GM21786 (cell line): ENCODE data around the gene ARFGAP2.

Experiments
- ATAC-seq: cut with Tn5 transposase; IDR thresholded peaks from one replicate; pipeline ENCODE4 v1.9.1; 2021; ENCODE audit not compliant: unreplicated experiment

The ARFGAP2 gene

DNA sequence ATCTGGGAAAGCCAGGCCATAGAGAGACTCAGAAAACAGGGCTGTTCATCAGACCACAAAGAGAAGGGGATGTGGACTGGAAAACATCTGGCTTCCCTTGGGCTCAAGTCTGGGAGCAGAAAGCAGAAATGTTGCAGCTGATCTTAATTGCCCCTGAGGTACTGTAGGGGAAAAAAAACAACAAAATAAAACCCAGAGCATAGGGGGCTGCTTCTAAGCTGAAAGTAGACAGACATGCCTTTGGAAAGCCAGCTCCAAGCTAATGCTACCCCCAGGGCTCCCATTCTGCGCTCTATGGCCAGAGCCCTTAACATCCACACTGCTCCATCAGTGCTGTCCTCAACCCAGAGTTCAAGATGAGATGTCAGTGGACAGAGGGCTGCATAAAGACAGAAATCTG lies 11.6 kb upstream of the ARFGAP2 start:
- ATAC-seq = no peak

DNA sequence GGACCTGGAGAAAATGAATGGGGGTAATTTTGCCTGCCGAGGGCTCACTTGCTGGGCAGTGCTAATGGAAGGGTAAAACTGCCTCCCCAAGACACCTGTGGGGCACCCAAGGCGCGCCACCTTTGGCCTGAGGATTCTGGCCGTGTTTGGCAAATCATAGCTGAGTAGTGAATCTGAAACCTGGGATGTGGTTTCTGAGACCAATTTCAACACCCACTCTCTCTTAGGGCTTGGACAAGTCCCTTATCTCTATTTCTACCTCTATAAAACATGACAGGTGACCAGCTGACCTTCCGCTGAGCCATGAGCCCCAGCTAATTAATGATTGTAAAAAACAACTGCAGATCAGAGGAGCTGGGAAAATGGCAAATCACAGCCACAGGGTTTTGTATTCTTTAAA lies 11.0 kb upstream of the ARFGAP2 start:
- no peak for ATAC-seq

DNA sequence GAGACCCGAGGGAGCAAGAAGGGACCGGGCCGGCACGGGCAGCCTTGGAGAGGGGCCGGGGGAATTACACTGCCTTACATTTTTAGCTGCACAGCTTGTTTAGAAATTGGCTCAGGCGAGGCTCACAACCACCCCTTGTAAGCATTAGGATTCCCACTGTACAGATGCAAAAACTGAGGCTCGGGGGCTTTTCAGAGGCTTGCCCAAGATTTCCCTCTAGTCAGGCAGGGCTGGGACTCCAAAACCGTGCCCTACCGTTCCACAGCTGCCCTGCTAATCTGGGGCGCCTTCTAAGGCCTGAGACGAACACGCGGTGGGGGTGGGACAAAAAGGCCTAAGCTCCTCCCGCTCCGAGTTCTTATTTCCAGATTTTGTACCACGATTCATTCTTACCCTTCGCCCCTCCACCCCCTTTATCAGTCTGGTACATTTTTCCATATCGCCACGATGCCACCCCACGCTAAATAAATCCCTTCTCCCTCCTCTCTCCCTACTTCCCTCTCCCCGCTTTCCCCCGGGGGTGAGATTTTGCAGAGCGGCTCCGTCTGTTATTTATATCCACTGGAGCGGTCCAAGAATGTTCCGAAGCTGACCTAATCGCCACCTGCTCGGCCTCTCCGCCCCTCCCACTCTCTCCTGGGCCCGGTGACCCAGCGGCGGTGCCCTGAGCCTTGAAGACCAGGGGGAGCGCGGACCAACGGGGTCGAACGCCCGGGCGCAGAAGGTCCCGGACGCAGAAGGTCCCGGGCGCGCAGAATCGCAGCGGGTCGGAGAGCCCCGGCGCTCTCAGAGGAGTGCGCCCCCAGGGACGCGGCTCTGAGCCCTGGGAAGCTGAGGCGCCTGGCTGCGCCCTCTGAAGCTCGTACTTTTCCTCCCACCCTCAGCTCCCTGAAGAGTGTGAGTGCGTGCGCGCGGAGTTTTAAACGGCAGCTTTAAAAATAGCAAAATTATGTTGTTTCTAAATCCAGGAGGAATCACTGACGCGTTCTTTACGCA lies 10.3 kb upstream of the ARFGAP2 start:
- no peak for ATAC-seq

DNA sequence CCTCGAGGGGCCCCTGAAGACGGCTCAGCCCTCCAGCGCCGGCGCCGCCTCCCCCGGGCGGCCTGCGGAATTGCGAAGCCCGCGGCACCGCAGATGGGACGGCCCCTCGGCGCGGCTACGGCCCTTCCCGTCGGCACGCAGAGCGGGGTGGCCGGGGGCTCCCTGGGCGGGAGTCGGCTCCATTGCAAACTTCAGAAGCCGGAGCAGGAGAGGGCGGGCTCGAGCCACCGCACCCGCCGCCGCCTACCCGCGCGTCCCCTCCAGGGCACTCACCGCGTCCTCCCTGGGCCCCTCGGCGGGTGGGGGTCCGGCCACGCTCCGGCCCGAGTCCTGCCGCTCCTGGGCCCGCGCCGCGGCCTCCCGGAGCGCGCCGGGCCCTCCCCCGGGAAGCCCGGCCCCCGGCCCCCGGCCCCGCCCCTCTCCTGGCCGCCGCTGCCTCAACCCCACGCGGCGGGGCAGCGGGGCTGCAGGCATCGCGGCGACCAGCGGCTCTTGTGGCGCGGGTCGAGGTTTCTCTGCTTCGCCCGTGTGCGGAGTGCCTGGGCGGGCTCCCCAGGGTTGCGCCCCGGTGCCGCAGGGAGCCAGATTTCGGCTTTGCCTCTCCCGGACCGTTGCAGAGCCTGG lies 9.5 kb upstream of the ARFGAP2 start, which contains the start of gene PACSIN3:
Gene PACSIN3 (minus strand): TSS at position 359 of the 624 bp plus-strand sequence. CDS start 3,707 bp downstream, outside the sequence.
- ATAC-seq = no peak

DNA sequence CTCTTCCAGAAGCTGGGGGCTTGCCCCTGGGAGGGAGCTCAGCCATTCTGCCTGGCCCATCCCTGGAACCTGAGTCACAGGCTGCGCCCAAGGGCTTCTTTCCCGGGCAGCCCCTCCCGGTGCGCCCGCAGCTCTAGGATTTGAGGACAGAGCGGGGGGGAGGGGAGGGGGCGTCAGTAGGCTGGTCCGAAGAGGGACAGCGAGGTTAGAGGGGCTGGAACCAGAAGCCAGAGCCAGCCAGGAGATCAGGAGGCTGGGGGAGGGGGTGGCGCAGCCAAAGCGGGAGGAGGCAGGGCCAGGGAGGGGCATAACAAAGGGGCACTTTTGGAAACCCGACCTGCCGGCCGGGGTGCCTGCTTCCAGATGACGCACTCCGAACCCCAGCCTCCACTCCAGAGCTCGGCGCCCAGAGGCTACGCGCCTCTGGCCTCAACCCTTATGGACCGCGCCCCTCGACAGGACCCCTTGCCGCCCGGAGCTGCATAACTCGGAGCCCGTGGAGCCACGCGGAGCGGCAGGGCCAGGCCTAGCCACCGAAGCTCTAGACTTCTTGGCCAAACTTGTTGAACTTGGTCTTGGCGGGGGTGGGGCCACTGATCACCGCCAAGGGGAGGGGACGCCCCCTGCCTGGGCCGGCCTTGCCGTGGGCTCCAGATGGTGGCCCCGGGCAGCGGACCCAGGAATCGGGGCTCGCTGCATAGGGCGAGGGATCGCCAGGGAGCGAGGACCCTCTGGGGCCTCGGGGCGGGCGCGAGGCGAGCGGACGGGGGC lies 8.8 kb upstream of the ARFGAP2 start:
- no peak for ATAC-seq

DNA sequence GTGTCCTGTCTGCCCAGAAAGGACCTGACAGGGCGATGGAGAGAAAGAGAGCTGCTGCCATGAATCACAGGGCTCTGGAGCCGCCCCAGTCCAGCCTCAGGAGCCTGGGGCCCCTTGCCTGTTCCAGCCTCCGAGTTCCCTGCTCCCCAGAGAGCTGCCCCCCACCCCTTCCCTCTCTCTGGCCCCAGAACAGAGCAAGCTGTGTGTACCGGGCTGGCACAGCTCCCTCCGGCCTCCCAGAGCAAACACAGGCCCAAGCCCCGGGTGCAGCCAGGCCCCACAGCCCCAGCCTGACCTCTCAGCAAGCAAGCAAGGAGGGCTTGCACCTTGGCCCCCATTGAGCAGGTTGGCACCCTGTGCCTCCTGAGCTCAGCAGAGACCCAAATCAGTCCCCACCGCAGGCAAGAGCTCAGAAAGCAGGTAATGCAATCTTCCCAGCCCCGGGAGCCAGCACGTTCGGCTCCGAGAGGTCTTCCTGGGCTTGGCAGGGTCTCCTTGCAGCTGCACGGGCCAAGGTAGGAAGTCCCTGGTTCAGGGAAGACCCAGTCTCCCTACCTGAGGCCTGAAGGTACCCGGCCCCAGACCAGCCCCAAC lies 8.1 kb upstream of the ARFGAP2 start:
- no peak for ATAC-seq

DNA sequence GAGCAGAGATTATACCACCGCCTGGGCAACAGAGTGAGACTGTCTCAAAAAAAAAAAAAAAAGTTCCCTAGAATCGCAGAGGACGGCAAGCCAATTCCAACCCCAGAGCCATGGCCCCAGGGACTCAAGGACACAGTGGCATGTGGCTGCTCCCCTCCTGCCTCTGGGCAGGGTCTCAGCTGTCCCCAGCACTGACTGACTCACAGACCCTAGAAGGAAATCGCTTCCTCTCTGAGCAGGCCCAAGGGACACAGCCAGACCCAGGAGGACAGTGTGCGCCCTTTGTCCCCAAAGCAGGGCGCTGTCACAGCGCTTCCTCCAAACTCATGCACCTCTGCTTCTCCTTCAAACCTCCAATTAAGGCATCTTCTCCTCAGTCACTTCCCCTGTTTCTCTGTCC lies 7.3 kb upstream of the ARFGAP2 start:
- no peak for ATAC-seq

DNA sequence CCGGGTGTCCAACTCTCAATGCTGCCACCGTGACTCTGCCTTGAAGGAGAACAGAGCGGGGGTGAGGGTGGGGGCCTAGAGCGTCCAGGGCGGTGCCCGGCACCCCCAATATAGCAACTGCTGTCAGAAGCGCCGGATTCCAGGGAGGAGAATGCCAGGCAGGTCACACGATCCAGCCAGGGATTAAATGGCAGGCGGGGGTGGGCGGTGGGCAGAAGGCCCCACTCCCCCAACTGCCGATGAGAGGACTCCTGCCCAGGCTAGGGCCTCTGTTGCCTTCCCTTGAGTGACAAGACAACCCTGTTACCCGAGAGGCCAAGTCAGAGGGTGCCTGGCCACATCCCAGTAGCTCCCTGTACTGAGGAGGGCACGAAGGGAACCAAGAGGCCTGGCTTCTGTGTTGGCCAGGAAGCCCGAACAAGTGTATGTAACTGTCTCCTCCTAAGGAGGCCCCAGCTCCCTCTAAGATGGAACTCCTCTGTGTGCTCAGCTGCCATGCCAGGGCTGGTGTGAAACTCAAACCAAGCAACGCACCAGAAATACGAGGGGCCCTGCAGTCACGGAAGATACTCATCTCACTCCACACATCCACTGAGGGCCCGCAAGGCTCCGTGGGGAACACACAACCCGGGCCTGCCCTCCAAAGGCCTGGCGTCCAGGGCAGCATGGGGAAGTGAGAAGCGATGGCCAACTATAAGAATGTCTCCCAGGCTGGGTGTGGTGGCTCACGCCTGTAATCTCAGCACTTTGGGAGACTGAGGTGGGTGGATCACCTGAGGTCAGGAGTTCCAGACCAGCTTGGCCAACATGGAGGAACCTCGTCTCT lies 6.6 kb upstream of the ARFGAP2 start:
- ATAC-seq = no peak

DNA sequence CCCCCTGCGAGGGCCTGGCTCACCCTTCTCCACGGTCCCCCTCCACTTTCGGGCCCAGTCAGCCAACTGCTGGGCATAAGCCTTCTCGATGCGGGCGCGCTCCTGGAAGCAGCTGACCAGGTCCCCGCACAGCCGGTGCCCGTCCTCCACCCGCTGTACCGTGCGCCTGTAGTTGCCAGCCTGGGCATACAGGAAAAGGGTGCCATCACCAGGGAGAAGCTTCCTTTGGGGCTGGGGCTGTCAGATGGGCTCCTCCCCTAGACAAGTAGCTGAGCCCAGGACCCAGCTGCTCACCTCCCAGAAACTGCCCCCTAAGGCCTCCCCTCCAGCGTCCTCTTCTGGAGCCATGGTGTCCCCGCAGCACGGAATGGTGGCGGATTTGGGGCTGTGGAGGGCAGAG lies 5.7 kb upstream of the ARFGAP2 start:
- no peak for ATAC-seq

DNA sequence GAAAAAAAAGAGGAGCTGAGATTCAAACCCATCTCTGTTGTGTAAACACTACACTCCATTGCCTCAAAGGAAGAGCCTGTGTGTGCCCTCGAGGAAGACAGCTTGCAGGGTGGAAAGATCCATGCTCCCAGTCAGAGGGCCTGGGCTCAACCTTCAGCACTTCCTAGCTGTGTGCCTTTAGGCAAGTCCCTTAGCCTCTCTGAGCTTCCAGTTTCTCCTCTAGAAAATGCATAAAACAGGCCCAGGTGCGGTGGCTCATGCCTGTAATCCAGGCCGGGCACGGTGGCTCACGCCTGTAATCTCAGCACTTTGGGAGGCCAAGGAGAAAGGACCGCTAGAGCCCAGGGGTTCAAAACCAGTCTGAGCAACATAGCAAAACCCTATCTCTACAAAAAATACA lies 4.6 kb upstream of the ARFGAP2 start:
- no peak for ATAC-seq

DNA sequence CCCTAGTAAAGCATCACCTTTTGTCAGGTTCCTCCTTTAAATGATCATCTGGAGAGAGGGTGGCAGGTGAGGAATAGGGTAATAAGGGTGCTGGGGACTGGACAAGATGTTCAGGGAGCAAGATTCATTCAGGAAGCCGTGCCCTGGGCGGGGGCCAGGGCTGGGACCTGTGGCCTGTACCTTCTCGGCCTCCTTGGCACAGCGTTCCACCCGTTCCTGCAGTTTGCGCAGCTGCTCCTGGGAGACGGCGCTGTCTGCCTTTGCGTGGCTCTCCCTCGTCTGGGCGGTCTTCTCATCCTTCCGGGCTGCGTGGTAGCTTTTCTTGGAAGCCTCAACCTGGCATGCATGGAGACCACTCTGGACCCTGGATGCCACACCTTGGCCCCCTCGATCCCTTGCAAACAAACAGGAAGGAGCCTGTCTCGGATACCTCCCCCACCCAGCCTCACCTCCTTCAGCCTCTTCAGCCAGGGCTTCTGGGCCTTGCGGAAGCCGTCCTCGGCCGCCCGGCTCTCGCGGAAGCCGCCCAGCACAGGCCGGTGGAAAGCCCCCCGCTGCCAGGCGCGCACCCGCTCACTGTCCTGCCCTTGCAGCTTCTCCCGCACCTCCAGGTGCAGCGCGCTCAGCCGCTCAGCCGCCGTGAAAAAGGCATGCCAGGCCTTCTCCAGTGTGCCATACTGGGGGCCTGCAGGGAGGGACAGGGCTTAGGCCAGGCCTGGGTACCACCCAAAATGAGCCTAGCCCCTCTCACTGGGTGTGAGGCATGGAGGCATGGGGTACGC lies 3.5 kb upstream of the ARFGAP2 start:
- ATAC-seq = no peak

DNA sequence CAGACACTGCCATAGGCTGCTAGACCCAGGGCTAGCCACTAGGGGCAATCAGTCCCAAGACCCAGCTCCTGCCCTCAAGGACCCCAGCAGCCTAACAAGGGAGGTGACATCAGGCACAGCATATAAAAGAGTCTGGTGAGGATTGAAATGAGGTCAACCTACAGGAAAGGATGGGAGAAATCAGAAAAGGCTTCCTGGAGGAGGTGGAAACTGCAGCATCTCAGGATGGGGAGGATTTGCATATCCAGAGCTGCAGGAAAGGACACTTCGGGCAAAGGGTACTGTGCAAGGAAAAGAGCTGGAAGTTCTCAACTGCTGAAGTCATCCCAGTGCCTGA lies 2.9 kb upstream of the ARFGAP2 start:
- no peak for ATAC-seq

DNA sequence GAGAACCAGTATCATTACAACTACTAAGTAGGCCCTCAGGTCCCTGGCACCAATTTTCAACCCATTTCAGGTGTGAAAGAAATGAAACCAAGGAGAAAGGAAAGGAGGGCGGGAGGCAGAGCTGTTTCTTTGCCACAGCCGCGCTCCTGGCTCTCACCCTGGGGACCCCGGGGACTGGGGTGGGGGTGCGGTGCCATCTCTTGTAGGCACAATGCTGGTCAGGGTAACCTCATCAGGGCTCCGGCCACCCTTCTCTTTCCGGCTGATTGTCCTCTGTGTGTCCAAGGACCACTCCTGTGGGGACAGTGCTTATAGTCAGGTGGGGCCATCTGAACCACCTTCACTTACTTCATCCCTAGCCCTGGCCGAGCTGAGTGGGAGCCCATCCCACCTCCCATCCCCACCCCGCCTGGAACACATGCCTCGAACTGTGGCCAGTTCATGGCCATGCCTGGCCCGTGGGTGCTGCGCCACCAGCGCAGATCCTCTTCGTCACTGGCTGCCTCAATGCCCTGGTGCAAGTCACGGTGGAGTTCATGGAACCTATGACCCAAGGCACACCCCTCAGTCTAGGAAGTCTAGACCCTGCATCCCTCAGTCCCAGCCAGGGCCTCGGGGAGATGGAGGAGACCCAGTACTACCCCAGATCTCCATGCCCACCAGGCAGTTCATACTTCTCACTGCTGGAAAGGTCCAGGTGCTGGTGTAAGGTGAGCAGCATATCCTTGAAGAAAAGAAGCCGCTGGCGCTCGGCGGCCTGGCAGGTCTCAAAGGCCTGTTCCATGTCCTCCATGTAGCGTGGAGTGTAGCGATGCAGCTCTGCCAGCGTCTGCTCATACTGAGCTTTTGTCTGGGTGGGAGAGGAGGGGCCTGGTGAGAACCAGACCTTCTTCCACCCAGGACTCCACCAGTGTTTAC lies 2.3 kb upstream of the ARFGAP2 start:
- no peak for ATAC-seq

DNA sequence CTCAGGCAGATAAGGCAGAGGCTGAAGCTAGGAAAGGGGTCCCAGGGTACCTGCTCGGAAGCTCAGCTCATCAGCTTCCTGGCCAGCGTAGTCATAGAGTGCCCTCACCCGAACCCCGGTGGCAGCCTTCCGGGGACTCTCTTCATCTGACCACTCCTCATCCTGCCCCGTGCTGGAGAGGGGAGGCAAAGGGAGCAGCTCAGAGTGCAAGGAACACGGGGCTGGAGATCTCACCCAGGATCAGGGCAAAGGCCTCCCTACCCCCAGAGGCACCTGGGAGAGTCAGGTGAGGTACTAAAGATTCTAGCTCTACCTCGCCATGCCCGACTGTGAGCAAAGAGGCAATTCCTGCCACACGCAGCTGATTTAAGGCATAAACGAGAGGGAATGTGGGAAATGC lies 1.6 kb upstream of the ARFGAP2 start:
- ATAC-seq = no peak

DNA sequence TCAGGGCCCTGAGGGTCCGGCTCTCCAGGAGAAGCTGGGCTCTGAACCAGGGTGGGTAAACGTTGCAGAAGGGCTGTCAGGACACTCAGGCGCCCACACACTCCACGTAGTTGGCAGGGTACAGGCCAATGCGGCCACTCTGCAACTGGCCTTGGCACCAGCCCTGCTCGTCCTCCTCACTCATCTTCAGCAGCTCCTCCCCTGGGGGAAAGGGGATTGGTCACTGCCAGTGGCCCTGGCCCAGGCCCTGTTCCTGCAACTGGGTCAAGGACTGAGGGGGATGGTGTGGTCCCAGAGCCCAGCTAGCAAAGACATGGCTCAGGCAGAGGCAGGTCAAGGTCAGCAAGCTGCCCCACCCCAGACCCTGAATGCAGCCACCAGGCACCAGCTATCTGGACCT lies 1.2 kb upstream of the ARFGAP2 start:
- ATAC-seq = no peak

DNA sequence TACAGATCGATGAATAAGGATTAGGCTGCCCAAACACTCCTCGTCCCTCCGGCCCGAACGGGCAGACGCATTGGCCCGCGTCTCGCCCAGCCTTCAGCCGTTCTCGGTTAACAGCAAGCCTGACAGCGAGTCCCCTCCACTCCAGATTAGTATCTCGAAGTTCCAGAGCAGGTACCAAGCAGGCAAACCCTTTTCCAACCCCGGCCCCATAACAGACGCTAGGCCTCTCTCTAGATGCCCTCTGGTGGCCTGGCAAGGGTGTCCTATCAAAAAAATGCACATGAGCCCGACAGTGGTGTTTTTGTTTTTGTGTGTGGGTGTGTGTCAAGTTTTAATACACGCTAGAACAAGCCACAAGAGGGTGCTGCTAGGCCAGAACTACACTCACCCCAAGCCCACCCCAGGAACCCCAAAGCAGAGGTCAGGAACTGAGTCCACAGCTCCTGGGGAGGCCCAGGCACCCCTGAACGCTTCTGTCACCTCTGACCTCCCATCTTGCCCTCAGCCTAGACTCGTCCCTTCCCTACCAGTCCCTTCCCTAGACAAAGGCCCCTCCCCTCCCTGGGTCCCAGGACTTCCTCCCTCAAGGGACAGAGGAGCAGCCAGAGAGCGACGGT lies 658 bp upstream of the ARFGAP2 start:
- ATAC-seq = peak; percentile 40

DNA sequence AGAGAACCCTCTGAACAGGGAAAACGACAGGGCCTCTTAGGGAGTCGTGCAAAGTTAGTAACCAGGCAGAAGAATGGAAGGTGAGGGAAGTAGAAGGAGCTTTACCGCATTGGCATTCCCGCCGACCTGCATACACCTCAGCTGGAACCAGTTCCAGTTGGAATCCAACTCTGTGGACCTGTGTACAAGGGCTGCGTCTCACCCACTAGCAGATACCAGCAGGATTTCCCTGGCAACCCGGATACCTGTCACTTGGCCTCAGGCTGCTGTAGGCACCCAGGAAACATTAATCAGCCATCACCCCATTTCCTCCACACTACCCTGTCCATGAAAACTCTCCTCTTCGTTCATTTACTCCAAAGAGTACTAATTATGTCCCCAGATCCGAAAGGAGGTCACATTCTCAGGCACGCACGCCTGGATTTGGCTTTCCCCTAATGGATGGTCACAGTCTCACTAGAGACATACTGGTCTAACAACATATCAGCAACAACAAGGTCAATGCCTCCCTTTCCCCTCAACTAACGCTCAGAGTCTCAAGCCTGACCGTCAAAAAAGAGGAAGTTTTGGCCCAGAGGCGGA lies 842 bp downstream of the ARFGAP2 start:
- ATAC-seq = no peak
